Neutrophil (primary cell): ENCODE data around the gene MYO7A.

Experiments
- H3K27ac ChIP-seq: fragments of 200-600 bp; sonication (generic); 2 replicates; pipeline ENCODE4 v1.5.1; 2016; ENCODE audit warnings: mild to moderate bottlenecking, moderate library complexity
- H3K27me3 ChIP-seq: fragments of 200-600 bp; sonication (generic); 2 replicates; pipeline ENCODE4 v1.6.0; 2016; ENCODE audit warnings: mild to moderate bottlenecking
- H3K36me3 ChIP-seq: fragments of 200-600 bp; sonication (generic); 2 replicates; pipeline ENCODE4 v1.5.1; 2017
- H3K4me1 ChIP-seq, 2 experiments: fragments of 200-600 bp in 1 of 2; sonication (generic) in 1 of 2; 1 replicate in 1 of 2; 2 replicates in 1 of 2; pipeline versions ENCODE4 v1.5.1 to v1.6.1; 2013 to 2016; ENCODE audit warnings: low read depth in 1 of 2, low read length in 1 of 2, mild to moderate bottlenecking in 1 of 2, moderate library complexity in 1 of 2; ENCODE audit not compliant: control insufficient read depth in 1 of 2, insufficient read depth in 1 of 2
- H3K4me3 ChIP-seq, 2 experiments: fragments of 200-600 bp in 1 of 2; sonication (generic) in 1 of 2; 1 replicate in 1 of 2; 2 replicates in 1 of 2; pipeline ENCODE4 v1.5.1; 2013 to 2016; ENCODE audit warnings: low read depth in 1 of 2, low read length in 1 of 2, mild to moderate bottlenecking in 1 of 2, moderate library complexity in 1 of 2
- H3K9me3 ChIP-seq: fragments of 200-600 bp; sonication (generic); 2 replicates; pipeline ENCODE4 v1.5.1; 2016
- TF ChIP-seq, protein P1 (sequence below): fragments of 200-600 bp; sonication (generic); IDR thresholded peaks from 2 replicates; pipeline ENCODE4 v1.5.1; 2016; ENCODE audit warnings: antibody characterized with exemption

MYO7A gene

DNA sequence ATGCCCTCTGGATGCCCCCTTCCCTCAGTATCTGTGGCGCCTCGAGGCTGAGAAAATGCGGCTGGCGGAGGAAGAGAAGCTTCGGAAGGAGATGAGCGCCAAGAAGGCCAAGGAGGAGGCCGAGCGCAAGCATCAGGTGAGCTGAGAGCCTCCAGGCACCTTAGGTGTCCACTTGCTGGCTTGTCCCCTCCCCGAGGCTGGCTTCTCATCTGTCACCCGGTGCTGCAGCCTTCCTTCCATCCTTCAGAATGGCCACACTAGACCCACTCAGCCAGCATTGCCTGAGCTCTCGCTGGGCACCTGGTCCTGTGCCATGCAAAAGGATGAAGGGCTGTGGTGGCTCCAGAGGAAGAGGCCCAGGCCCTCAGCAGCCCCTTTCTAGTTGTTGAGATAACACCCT lies 52.3 kb downstream of the MYO7A start:
- TF ChIP-seq, protein P1, sequence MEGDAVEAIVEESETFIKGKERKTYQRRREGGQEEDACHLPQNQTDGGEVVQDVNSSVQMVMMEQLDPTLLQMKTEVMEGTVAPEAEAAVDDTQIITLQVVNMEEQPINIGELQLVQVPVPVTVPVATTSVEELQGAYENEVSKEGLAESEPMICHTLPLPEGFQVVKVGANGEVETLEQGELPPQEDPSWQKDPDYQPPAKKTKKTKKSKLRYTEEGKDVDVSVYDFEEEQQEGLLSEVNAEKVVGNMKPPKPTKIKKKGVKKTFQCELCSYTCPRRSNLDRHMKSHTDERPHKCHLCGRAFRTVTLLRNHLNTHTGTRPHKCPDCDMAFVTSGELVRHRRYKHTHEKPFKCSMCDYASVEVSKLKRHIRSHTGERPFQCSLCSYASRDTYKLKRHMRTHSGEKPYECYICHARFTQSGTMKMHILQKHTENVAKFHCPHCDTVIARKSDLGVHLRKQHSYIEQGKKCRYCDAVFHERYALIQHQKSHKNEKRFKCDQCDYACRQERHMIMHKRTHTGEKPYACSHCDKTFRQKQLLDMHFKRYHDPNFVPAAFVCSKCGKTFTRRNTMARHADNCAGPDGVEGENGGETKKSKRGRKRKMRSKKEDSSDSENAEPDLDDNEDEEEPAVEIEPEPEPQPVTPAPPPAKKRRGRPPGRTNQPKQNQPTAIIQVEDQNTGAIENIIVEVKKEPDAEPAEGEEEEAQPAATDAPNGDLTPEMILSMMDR: no peak
- Histone ChIP-seq H3K27ac (no peak overlapping the region), H3K27me3 (no peaks in the 10 kb centered on the region), H3K4me3 (no peak overlapping the region), H3K36me3 (no peaks in the 10 kb centered on the region), H3K9me3 (no peaks in the 10 kb centered on the region), H3K4me1 (peaks cover 11 to 12% of the 10 kb centered on the region in 2 experiments)

DNA sequence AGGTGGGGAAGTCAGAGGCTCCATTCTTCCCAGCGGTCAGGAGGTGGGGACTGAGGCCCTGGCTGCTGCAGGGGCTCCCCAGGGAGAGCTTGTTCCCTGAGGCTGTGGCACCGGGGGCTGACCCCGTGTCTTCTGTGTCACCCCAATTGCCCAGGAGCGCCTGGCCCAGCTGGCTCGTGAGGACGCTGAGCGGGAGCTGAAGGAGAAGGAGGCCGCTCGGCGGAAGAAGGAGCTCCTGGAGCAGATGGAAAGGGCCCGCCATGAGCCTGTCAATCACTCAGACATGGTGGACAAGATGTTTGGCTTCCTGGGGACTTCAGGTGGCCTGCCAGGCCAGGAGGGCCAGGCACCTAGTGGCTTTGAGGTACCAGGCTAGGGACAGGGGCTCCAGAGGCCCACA lies 53.2 kb downstream of the MYO7A start:
- Histone ChIP-seq H3K36me3 (no peaks in the 10 kb centered on the region), H3K4me3 (no peak overlapping the region), H3K9me3 (no peaks in the 10 kb centered on the region), H3K27me3 (no peaks in the 10 kb centered on the region), H3K4me1 (peaks cover 3% of the 10 kb centered on the region in 2 experiments), H3K27ac (no peak overlapping the region)
- TF ChIP-seq, protein P1: no peak

DNA sequence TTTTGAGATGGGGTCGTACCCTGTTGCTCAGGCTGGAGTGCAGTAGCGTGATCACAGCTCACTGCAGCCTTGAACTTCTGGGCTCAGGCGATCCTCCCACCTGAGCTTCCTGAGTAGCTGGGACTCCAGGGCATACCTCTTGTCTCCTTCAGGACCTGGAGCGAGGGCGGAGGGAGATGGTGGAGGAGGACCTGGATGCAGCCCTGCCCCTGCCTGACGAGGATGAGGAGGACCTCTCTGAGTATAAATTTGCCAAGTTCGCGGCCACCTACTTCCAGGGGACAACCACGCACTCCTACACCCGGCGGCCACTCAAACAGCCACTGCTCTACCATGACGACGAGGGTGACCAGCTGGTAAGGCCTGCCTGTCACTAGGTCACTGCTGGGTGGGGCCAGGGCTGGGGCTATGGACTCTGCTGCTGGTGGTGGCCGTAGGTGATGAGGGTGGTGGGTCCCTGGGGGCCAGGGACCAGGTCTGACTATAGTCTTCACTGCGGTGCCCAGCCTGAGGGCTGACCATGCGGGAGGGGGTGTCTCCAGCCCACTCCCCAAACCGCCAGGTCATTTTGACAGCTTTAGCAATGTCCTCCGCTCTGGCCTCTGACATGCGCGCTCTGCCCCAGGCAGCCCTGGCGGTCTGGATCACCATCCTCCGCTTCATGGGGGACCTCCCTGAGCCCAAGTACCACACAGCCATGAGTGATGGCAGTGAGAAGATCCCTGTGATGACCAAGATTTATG lies 53.9 kb downstream of the MYO7A start:
- TF ChIP-seq, protein P1: no peak
- H3K27me3 ChIP-seq: no peaks in the 10 kb centered on the region

DNA sequence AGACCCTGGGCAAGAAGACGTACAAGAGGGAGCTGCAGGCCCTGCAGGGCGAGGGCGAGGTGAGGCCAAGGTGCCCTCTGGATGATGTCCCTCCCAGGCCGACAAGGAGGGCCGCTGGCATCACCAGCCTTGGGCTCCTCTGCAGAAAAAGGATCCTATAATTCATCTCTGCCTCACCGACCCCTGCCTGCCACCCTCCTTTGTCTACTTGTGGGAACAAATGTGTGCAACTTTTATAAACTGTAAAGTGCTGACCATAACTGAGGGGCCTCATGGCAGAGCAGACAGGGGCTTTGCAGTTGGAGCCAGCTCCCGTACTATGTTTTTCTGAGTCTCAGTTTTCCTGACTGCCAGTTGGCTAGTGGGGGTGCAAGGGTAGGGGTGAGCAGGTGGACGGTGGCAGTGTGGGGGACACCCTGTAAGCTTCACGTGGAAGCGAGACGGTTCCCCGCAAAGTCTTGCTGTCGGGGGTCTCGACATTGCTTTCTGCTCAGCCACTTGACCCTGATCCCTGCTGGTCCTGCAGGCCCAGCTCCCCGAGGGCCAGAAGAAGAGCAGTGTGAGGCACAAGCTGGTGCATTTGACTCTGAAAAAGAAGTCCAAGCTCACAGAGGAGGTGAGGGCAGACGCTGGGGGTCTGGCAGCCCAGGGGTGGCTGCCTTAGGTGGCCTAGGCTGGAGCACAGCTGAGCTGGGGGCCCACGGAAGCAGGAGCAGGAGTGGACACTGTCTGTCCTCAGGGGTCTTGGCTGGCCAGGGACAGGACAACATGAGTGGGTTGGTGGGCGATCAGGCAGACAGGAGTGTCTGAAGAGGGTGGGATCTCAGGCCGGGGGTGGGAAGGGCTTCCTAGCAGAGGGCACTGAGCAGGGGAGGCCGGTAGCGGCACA lies 54.7 kb downstream of the MYO7A start:
- H3K36me3 ChIP-seq: no peaks in the 10 kb centered on the region
- H3K9me3 ChIP-seq: no peaks in the 10 kb centered on the region
- H3K4me3 ChIP-seq: no peak overlapping the region
- H3K4me1 ChIP-seq: no peaks in the 10 kb centered on the region
- TF ChIP-seq, protein P1: no peak
- H3K27ac ChIP-seq: no peak overlapping the region
- no peaks in the 10 kb centered on the region for H3K27me3 ChIP-seq

More for the DNA sequence above, 53.9 kb downstream of the MYO7A start:
- Histone ChIP-seq H3K9me3 (no peaks in the 10 kb centered on the region), H3K27ac (no peak overlapping the region), H3K4me3 (no peak overlapping the region), H3K4me1 (no peaks in the 10 kb centered on the region), H3K36me3 (no peaks in the 10 kb centered on the region)

DNA sequence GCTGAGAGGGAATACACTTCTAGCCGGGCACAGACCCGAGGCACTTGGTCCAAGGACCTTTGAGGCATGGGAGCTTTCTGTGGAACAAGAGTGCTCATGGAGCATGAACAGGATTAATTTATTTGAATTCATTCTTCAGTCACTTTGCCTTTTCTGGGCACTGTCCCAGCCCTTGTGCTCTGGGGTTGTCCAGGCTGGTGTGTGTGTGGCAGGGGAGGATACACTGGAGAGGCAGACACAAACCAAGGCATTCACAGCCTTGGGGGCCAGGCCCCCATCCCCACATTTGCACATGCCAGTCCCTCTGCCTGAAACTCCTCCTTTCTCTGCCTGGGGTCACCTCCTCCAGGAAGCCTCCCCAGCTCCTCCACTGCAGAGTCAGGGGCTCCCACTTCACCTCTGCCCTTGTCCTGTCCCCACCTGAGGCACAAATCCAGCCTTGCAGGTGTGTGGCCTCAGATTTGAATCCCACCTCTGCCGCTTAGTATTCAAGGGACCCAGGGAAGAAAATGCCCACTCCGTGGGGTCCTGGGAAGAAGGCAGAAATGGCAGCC lies 55.5 kb downstream of the MYO7A start:
- H3K9me3 ChIP-seq: no peaks in the 10 kb centered on the region
- H3K27me3 ChIP-seq: no peaks in the 10 kb centered on the region
- TF ChIP-seq, protein P1: no peak
- no peaks in the 10 kb centered on the region for H3K4me1 ChIP-seq
- no peak overlapping the region for H3K27ac ChIP-seq
- H3K36me3 ChIP-seq: no peaks in the 10 kb centered on the region
- no peak overlapping the region for H3K4me3 ChIP-seq
